Peyer's patch (tissue), 4 donors: ENCODE measurements around the gene SLCO3A1.

Experiments used
- POLR2A ChIP-seq, 2 donors: fragments of 450-650 bp; IDR thresholded peaks; one replicate each; pipeline ENCODE4 v1.5.1; 2017; ENCODE audit warnings: antibody characterized with exemption in 2 of 2, mild to moderate bottlenecking in 2 of 2, moderate library complexity in 2 of 2
- TF ChIP-seq, protein P1 (sequence below), 6 experiments: fragments of 450-650 bp in 4 of 6; fragments of 200-600 bp in 2 of 6; sonication (generic) in 1 of 6; IDR thresholded peaks; one replicate each; pipeline ENCODE4 v1.5.1; 2017 to 2019; ENCODE audit warnings: antibody characterized with exemption in 6 of 6, mild to moderate bottlenecking in 3 of 6, moderate library complexity in 1 of 6

DNA sequence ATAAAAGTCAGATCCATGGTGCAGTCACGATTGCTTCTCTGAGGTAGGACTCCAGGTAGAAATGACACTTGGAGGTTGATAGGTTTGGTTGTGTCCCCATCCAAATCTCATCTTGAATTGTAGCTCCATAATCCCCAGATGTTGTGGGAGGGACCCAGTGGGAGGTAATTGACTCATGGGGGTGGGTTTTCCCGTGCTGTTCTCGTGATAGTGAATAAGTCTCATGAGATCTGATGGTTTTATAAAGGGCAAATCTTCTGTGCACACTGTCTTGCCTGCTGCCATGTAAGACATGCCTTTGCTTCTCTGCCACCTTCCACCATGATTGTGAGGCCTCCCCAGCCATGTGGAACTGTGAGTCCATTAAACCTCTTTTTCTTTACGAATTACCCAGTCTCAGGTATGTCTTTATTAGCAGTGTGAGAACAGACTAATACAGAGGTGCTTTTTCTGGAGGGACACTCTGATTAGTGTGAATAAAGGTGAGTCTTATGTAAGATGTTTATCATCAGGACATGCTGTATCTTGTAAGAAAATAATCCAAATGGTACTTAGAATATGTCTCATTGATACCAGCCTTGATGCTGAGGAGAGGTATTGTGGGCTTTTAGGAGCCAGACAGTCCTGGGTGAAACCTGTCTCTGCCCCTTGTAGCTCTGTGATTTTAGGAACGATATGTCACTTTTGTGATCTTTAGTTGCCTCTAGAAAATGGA is 43.0 kb downstream of the SLCO3A1 start:
- TF ChIP-seq, protein P1, sequence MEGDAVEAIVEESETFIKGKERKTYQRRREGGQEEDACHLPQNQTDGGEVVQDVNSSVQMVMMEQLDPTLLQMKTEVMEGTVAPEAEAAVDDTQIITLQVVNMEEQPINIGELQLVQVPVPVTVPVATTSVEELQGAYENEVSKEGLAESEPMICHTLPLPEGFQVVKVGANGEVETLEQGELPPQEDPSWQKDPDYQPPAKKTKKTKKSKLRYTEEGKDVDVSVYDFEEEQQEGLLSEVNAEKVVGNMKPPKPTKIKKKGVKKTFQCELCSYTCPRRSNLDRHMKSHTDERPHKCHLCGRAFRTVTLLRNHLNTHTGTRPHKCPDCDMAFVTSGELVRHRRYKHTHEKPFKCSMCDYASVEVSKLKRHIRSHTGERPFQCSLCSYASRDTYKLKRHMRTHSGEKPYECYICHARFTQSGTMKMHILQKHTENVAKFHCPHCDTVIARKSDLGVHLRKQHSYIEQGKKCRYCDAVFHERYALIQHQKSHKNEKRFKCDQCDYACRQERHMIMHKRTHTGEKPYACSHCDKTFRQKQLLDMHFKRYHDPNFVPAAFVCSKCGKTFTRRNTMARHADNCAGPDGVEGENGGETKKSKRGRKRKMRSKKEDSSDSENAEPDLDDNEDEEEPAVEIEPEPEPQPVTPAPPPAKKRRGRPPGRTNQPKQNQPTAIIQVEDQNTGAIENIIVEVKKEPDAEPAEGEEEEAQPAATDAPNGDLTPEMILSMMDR (IDR thresholded peaks at IDR 0.05) = no peak
- TF ChIP-seq POLR2A (IDR thresholded peaks at IDR 0.05) = no peak
